ENCODE measurements around the gene ATRAID.

GRCh38 chr2:27236136-27236535 lies 24.3 kb downstream of the ATRAID start:
- no peak for TF ChIP-seq POLR2AphosphoS5 (IDR thresholded peaks at IDR 0.05; ENCODE audit: low read depth)
- TF ChIP-seq CTCF (conservative IDR thresholded peaks at IDR 0.05; ENCODE audit: low read depth in 2 of 2): no peak
- TF ChIP-seq EZH2 (IDR thresholded peaks at IDR 0.05; ENCODE audit: low read depth, unreplicated experiment): no peak
- TF ChIP-seq, protein P1, sequence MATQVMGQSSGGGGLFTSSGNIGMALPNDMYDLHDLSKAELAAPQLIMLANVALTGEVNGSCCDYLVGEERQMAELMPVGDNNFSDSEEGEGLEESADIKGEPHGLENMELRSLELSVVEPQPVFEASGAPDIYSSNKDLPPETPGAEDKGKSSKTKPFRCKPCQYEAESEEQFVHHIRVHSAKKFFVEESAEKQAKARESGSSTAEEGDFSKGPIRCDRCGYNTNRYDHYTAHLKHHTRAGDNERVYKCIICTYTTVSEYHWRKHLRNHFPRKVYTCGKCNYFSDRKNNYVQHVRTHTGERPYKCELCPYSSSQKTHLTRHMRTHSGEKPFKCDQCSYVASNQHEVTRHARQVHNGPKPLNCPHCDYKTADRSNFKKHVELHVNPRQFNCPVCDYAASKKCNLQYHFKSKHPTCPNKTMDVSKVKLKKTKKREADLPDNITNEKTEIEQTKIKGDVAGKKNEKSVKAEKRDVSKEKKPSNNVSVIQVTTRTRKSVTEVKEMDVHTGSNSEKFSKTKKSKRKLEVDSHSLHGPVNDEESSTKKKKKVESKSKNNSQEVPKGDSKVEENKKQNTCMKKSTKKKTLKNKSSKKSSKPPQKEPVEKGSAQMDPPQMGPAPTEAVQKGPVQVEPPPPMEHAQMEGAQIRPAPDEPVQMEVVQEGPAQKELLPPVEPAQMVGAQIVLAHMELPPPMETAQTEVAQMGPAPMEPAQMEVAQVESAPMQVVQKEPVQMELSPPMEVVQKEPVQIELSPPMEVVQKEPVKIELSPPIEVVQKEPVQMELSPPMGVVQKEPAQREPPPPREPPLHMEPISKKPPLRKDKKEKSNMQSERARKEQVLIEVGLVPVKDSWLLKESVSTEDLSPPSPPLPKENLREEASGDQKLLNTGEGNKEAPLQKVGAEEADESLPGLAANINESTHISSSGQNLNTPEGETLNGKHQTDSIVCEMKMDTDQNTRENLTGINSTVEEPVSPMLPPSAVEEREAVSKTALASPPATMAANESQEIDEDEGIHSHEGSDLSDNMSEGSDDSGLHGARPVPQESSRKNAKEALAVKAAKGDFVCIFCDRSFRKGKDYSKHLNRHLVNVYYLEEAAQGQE (IDR thresholded peaks at IDR 0.05; ENCODE audit: unreplicated experiment): no peak
- no peak for TF ChIP-seq CREB1 (CRISPR knock-in tag; IDR thresholded peaks at IDR 0.05; ENCODE audit: low read depth)
- TF ChIP-seq ETS1 (IDR thresholded peaks at IDR 0.05): no peak
- no peak for TF ChIP-seq EZH2phosphoT487 (IDR thresholded peaks at IDR 0.05; ENCODE audit: unreplicated experiment)
- no peak for TF ChIP-seq NANOG (IDR thresholded peaks at IDR 0.05; ENCODE audit: borderline replicate concordance)
- TF ChIP-seq JUNB (IDR thresholded peaks at IDR 0.05; ENCODE audit: unreplicated experiment): no peak
- TF ChIP-seq, protein P2, sequence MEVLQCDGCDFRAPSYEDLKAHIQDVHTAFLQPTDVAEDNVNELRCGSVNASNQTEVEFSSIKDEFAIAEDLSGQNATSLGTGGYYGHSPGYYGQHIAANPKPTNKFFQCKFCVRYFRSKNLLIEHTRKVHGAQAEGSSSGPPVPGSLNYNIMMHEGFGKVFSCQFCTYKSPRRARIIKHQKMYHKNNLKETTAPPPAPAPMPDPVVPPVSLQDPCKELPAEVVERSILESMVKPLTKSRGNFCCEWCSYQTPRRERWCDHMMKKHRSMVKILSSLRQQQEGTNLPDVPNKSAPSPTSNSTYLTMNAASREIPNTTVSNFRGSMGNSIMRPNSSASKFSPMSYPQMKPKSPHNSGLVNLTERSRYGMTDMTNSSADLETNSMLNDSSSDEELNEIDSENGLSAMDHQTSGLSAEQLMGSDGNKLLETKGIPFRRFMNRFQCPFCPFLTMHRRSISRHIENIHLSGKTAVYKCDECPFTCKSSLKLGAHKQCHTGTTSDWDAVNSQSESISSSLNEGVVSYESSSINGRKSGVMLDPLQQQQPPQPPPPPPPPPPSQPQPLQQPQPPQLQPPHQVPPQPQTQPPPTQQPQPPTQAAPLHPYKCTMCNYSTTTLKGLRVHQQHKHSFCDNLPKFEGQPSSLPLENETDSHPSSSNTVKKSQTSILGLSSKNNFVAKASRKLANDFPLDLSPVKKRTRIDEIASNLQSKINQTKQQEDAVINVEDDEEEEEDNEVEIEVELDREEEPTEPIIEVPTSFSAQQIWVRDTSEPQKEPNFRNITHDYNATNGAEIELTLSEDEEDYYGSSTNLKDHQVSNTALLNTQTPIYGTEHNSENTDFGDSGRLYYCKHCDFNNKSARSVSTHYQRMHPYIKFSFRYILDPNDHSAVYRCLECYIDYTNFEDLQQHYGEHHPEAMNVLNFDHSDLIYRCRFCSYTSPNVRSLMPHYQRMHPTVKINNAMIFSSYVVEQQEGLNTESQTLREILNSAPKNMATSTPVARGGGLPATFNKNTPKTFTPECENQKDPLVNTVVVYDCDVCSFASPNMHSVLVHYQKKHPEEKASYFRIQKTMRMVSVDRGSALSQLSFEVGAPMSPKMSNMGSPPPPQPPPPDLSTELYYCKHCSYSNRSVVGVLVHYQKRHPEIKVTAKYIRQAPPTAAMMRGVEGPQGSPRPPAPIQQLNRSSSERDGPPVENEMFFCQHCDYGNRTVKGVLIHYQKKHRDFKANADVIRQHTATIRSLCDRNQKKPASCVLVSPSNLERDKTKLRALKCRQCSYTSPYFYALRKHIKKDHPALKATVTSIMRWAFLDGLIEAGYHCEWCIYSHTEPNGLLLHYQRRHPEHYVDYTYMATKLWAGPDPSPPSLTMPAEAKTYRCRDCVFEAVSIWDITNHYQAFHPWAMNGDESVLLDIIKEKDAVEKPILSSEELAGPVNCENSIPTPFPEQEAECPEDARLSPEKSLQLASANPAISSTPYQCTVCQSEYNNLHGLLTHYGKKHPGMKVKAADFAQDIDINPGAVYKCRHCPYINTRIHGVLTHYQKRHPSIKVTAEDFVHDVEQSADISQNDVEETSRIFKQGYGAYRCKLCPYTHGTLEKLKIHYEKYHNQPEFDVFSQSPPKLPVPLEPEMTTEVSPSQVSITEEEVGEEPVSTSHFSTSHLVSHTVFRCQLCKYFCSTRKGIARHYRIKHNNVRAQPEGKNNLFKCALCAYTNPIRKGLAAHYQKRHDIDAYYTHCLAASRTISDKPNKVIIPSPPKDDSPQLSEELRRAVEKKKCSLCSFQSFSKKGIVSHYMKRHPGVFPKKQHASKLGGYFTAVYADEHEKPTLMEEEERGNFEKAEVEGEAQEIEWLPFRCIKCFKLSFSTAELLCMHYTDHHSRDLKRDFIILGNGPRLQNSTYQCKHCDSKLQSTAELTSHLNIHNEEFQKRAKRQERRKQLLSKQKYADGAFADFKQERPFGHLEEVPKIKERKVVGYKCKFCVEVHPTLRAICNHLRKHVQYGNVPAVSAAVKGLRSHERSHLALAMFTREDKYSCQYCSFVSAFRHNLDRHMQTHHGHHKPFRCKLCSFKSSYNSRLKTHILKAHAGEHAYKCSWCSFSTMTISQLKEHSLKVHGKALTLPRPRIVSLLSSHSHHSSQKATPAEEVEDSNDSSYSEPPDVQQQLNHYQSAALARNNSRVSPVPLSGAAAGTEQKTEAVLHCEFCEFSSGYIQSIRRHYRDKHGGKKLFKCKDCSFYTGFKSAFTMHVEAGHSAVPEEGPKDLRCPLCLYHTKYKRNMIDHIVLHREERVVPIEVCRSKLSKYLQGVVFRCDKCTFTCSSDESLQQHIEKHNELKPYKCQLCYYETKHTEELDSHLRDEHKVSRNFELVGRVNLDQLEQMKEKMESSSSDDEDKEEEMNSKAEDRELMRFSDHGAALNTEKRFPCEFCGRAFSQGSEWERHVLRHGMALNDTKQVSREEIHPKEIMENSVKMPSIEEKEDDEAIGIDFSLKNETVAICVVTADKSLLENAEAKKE (CRISPR knock-in tag; IDR thresholded peaks at IDR 0.05): no peak
- TF ChIP-seq ZNF331 (CRISPR knock-in tag; IDR thresholded peaks at IDR 0.05; ENCODE audit: low read depth): no peak
- no peak for TF ChIP-seq ZNF114 (CRISPR knock-in tag; IDR thresholded peaks at IDR 0.05)
- no peak for TF ChIP-seq STAT1 (IDR thresholded peaks at IDR 0.05; ENCODE audit: unreplicated experiment)

Data from GM23338 (cell line).